Kidney epithelial cell (primary cell): Measurements from ENCODE around the gene RGPD3. TPM values are rescaled to one million over a fixed set of nuclear protein-coding genes. Genes with fewer than 3 reads are reported as not detected.
"Not testable (repeated sequence)": the region's sequence is repeated elsewhere in the genome, so short reads cannot be mapped to it uniquely, and the experiment has no call there.

ENCODE experiments used
- DNase-seq: peaks from one replicate; pipeline ENCODE4 v3.0.0-alpha.2; 2010; ENCODE audit warnings: low read depth
- H3K27me3 ChIP-seq: 2 replicates; pipeline ENCODE4 v1.6.0; 2011; ENCODE audit warnings: low read length; ENCODE audit not compliant: control insufficient read depth, insufficient read depth
- H3K36me3 ChIP-seq: 2 replicates; pipeline ENCODE4 v1.5.1; 2011; ENCODE audit warnings: low read length; ENCODE audit not compliant: control insufficient read depth, insufficient read depth
- H3K4me3 ChIP-seq: 2 replicates; pipeline ENCODE4 v1.5.1; 2011; ENCODE audit warnings: low read depth, mild to moderate bottlenecking, control low read depth, low read length
- CTCF ChIP-seq: IDR thresholded peaks from 2 replicates; pipeline ENCODE4 v1.5.1; 2011; ENCODE audit warnings: mild to moderate bottlenecking, moderate library complexity, low read length, control low read depth, inconsistent platforms; ENCODE audit not compliant: insufficient read depth, poor library complexity, severe bottlenecking
- total RNA-seq: library from RNA; depleted of rRNA; stranded (reverse); fragments of >200 nt; gene quantifications from 2 replicates; pipeline ENCODE4 v1.2.3, GENCODE V29; 2015

The RGPD3 gene
- total RNA-seq = 0.14 and 0.46 TPM in 2 replicates

- not testable (repeated sequence) for H3K27me3 ChIP-seq, H3K36me3 ChIP-seq, H3K4me3 ChIP-seq, DNase-seq
Measured at GRCh38 chr2:106468107-106468506, at the start of gene RGPD3. TSS of gene RGPD3 (minus strand) at chr2:106468413. CDS start at chr2:106468288, 125 bp downstream.

- no peaks in the 10 kb centered on the region for H3K36me3 ChIP-seq
- no peak overlapping the region for H3K4me3 ChIP-seq
- no peak for DNase-seq
- no peak for TF ChIP-seq CTCF
- no peaks in the 10 kb centered on the region for H3K27me3 ChIP-seq
Measured at GRCh38 chr2:106517329-106517728, 49.1 kb upstream of the RGPD3 start.

GRCh38 chr2:106516864-106517263 is 48.7 kb upstream of the RGPD3 start:
- TF ChIP-seq CTCF = no peak
- no peaks in the 10 kb centered on the region for H3K27me3 ChIP-seq
- DNase-seq = no peak
- no peak overlapping the region for H3K4me3 ChIP-seq
- no peaks in the 10 kb centered on the region for H3K36me3 ChIP-seq

- no peak for TF ChIP-seq CTCF
- H3K4me3 ChIP-seq = no peak overlapping the region
- H3K36me3 ChIP-seq = no peaks in the 10 kb centered on the region
- DNase-seq = no peak
- no peaks in the 10 kb centered on the region for H3K27me3 ChIP-seq
Measured at GRCh38 chr2:106516436-106516835, 48.2 kb upstream of the RGPD3 start.

DNA sequence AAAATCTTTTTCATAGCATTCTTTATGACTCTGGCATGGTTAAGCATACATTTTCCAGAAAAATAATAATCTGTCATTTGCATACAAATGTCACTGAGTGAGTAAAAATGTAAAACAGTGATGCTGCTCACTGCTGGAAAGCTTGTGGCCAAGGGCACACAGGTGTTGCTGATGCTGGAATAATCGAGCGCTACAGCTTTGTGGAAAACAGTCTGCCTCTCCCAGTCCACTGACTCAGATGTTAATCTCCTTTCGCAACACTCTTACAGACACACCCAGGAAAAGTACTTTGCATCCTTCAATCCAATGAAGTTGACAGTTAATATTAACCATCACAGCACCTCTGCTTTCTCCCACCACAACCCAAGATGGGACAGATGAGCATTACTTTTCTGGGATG is 46.6 kb upstream of the RGPD3 start:
- H3K4me3 ChIP-seq, H3K36me3 ChIP-seq, H3K27me3 ChIP-seq: not testable (repeated sequence)
- DNase-seq = peak; percentile 1

- not testable (repeated sequence) for DNase-seq, H3K27me3 ChIP-seq, H3K36me3 ChIP-seq, H3K4me3 ChIP-seq
Measured at GRCh38 chr2:106513391-106513790, 45.2 kb upstream of the RGPD3 start.

- not testable (repeated sequence) for DNase-seq, H3K36me3 ChIP-seq, H3K4me3 ChIP-seq, H3K27me3 ChIP-seq
Measured at GRCh38 chr2:106511934-106512333, 43.7 kb upstream of the RGPD3 start.

GRCh38 chr2:106511476-106511901 is 43.3 kb upstream of the RGPD3 start:
- peak; percentile 1 for DNase-seq
- H3K27me3 ChIP-seq, H3K36me3 ChIP-seq, H3K4me3 ChIP-seq: not testable (repeated sequence)

DNA sequence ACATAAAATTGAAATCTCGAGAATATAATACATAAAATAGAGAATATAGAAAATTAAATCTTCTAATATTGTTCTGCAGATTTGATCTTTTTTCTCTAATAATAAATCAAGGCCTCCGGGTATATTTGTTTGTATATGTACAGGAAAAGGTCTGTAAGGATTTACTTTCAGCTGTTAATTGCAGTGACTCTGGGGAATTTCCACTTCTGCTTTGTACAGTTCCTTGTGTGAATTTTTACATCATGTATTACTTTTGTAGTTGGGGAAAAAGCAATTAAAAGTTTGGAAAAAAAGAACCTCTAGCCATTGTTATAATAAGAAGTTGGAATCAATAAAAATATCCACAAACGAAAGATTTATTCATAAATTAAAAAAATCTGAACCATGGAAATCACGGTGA is 42.6 kb upstream of the RGPD3 start:
- H3K4me3 ChIP-seq, DNase-seq, H3K27me3 ChIP-seq, H3K36me3 ChIP-seq: not testable (repeated sequence)

GRCh38 chr2:106509374-106509770 is 41.2 kb upstream of the RGPD3 start:
- H3K4me3 ChIP-seq, H3K36me3 ChIP-seq, DNase-seq, H3K27me3 ChIP-seq: not testable (repeated sequence)

DNA sequence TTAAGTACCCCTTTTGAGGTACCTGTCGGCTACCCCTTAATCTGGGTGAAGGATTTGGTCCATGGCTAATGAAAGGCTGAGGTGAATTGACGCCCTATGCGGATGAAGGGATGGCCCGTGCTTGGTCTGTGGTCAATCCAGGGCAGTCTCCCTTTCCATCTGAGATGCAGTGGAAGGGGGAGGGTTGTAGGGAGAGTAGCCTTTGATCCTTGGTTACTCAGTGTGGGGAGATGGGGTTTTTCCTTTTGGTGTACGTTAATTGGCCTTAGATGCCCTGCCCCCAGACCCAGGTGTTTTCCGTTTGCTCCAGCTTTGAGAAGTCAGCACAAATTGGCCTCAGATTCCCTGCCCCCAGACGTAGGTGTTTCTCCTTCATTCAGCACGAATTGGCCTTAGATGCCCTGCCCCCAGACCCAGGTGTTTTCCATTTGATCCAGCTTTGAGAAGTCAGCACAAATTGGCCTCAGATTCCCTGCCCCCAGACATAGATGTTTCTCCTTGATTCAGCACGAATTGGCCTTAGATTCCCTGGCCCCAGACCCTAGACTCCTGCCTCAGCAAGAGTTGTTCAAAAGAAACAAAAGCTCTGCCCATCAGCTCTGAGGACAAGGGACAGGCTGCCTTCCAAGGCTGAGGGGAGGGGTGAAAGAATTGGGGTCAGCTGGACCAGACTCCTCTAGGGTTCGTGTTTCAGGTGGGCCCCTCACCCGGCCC is 40.6 kb upstream of the RGPD3 start:
- H3K4me3 ChIP-seq, DNase-seq, H3K36me3 ChIP-seq, H3K27me3 ChIP-seq: not testable (repeated sequence)

- H3K36me3 ChIP-seq, H3K4me3 ChIP-seq, DNase-seq, H3K27me3 ChIP-seq: not testable (repeated sequence)
Measured at GRCh38 chr2:106506002-106506687, 37.9 kb upstream of the RGPD3 start.
